PFSK-1 (cell line): ENCODE data around the gene SRPRB.

Experiments
- FOXP2 ChIP-seq: optimal IDR thresholded peaks from 2 replicates; pipeline ENCODE3; 2011; ENCODE audit warnings: borderline replicate concordance, control low read depth, inconsistent platforms; ENCODE audit not compliant: insufficient read depth; ENCODE audit errors: extremely low read length, extremely low read depth
- POLR2AphosphoS5 ChIP-seq: IDR thresholded peaks from 2 replicates; pipeline ENCODE4 v1.6.1; 2012; ENCODE audit warnings: low read depth, mild to moderate bottlenecking, control low read depth, low read length, moderate library complexity
- SIN3A ChIP-seq: IDR thresholded peaks from 2 replicates; pipeline ENCODE4 v1.6.1; 2012; ENCODE audit warnings: mild to moderate bottlenecking, low read length, moderate library complexity, borderline replicate concordance; ENCODE audit not compliant: insufficient read depth
- TAF1 ChIP-seq: IDR thresholded peaks from 2 replicates; pipeline ENCODE4 v1.6.1; 2012; ENCODE audit warnings: low read length, control low read depth, borderline replicate concordance; ENCODE audit not compliant: insufficient read depth
- TF ChIP-seq, protein P1 (sequence below), 2 experiments: IDR thresholded peaks; 2 replicates each; pipeline versions ENCODE4 v1.6.1 to v1.8.0; 2011 to 2012; ENCODE audit warnings: low read depth in 2 of 2, low read length in 2 of 2, control low read depth in 1 of 2, inconsistent platforms in 1 of 2, mild to moderate bottlenecking in 1 of 2, moderate library complexity in 1 of 2; ENCODE audit not compliant: insufficient read depth in 1 of 2

DNA sequence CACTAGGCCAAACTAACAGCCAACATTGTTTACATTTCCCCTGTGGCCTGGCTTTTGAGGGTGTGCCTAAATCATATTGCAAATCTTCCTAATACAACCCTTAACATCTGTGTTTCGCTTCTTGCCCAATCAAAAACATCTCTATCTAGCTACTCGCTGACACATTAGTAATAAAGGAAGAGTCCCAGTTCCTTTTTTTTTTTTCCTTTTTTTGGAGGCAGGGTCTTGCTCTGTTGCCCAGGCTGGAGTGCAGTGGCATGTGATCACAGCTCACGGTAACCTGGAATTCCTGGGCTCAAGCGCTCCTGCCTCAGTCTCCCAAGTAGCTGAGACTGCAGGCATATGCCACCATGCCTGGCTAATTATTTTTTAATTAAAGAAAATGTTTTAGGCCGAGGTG is 2.1 kb upstream of the SRPRB start:
- no peak for TF ChIP-seq POLR2AphosphoS5
- no peak for TF ChIP-seq SIN3A
- no peak for TF ChIP-seq TAF1
- TF ChIP-seq, protein P1, sequence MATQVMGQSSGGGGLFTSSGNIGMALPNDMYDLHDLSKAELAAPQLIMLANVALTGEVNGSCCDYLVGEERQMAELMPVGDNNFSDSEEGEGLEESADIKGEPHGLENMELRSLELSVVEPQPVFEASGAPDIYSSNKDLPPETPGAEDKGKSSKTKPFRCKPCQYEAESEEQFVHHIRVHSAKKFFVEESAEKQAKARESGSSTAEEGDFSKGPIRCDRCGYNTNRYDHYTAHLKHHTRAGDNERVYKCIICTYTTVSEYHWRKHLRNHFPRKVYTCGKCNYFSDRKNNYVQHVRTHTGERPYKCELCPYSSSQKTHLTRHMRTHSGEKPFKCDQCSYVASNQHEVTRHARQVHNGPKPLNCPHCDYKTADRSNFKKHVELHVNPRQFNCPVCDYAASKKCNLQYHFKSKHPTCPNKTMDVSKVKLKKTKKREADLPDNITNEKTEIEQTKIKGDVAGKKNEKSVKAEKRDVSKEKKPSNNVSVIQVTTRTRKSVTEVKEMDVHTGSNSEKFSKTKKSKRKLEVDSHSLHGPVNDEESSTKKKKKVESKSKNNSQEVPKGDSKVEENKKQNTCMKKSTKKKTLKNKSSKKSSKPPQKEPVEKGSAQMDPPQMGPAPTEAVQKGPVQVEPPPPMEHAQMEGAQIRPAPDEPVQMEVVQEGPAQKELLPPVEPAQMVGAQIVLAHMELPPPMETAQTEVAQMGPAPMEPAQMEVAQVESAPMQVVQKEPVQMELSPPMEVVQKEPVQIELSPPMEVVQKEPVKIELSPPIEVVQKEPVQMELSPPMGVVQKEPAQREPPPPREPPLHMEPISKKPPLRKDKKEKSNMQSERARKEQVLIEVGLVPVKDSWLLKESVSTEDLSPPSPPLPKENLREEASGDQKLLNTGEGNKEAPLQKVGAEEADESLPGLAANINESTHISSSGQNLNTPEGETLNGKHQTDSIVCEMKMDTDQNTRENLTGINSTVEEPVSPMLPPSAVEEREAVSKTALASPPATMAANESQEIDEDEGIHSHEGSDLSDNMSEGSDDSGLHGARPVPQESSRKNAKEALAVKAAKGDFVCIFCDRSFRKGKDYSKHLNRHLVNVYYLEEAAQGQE (IDR thresholded peaks at IDR 0.05; ENCODE audit: insufficient read depth in 1 of 2, low read depth in 2 of 2, low read length in 2 of 2) = no peak
- TF ChIP-seq FOXP2 = no peak
